Stimulated activated CD4-positive, alpha-beta T cell treated with anti-CD3 and anti-CD28 coated beads, Interleukin-12 subunit alpha, Interleukin-12 subunit beta, amount 100 ng/mL, for 4 hours (primary cell): ENCODE results near the gene ELL2.

Experiments
- DNase-seq: peaks from one replicate; pipeline ENCODE4 v3.0.0-alpha.2; 2020

The ELL2 gene

GRCh38 chr5:95953021-95953702, 8.5 kb downstream of the ELL2 start:
- no peak for DNase-seq

GRCh38 chr5:95951916-95952315, 9.7 kb downstream of the ELL2 start:
- no peak for DNase-seq

- DNase-seq: no peak
These were observed 11.8 kb downstream of the ELL2 start for GRCh38 chr5:95949810-95950209.

GRCh38 chr5:95948631-95949030, 13.0 kb downstream of the ELL2 start:
- DNase-seq: no peak

GRCh38 chr5:95946451-95946850, 15.2 kb downstream of the ELL2 start:
- DNase-seq: no peak

GRCh38 chr5:95942968-95943367, 18.7 kb downstream of the ELL2 start:
- no peak for DNase-seq

- no peak for DNase-seq
These were observed 19.2 kb downstream of the ELL2 start for GRCh38 chr5:95942414-95942813.

GRCh38 chr5:95941756-95942155, 19.9 kb downstream of the ELL2 start:
- DNase-seq: no peak

- no peak for DNase-seq
These were observed 20.6 kb downstream of the ELL2 start for GRCh38 chr5:95940758-95941682.

- no peak for DNase-seq
These were observed 22.2 kb downstream of the ELL2 start for GRCh38 chr5:95939465-95939864.

- no peak for DNase-seq
These were observed 22.9 kb downstream of the ELL2 start for GRCh38 chr5:95938766-95939165.

GRCh38 chr5:95938347-95938746, 23.3 kb downstream of the ELL2 start:
- no peak for DNase-seq

GRCh38 chr5:95937607-95938152, 24.0 kb downstream of the ELL2 start:
- DNase-seq: no peak

GRCh38 chr5:95936812-95937397, 24.7 kb downstream of the ELL2 start:
- no peak for DNase-seq

- no peak for DNase-seq
These were observed 26.0 kb downstream of the ELL2 start for GRCh38 chr5:95935553-95936100.

- no peak for DNase-seq
These were observed 27.3 kb downstream of the ELL2 start for GRCh38 chr5:95934207-95934804.

GRCh38 chr5:95932941-95933340, 28.7 kb downstream of the ELL2 start:
- DNase-seq: no peak

- DNase-seq: no peak
These were observed 30.4 kb downstream of the ELL2 start for GRCh38 chr5:95931079-95931833.

- no peak for DNase-seq
These were observed 31.3 kb downstream of the ELL2 start for GRCh38 chr5:95930141-95930930.

- no peak for DNase-seq
These were observed 32.9 kb downstream of the ELL2 start for GRCh38 chr5:95928724-95929253.
